ENCODE measurements around the gene SORBS2. TPM values are rescaled to one million over a fixed set of nuclear protein-coding genes. Genes with fewer than 3 reads are reported as not detected.

Gene SORBS2
- total RNA-seq, 4 donors from 2014 or later = 17.4 to 40.8 (median 21.9) TPM

DNA sequence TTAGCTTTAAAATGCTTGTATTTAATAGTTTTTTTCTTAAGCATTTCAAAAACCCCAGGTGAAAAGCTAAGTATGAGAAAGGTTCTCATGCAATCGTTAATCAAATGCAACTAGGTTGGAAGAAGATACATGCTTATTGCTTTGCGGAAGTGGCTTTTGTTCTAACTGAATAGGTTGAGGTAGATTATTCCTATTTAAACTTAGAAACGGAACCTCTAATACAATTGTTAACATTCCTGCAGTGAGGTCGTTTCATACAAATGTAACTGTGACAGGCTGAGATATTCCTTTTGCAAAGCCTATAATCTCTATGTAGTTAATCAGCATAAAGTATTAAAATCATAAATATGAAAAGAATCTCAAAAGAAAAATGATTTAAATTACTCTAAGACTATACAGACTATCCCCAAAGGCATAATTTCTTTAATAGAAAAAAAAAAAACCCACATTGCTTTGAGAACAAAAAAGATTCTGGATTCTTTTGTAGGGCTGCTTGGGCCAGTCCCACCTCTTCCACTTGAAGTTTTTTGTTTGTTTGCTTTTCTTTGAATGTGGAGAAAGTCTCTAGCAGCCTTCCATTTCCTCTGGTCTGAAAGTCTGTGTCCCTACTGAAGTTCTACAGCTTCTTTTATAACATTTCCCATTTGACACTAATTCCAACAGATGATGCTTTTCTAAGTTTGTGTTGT lies 25.6 kb upstream of the SORBS2 start:
- peaks cover 17% of the 10 kb centered on the region for H3K4me1 ChIP-seq
- 83% methylated on average over 4 of the region's 4 CpGs for WGBS
- H3K4me3 ChIP-seq = no peak overlapping the region
- TF ChIP-seq POLR2AphosphoS5 (IDR thresholded peaks at IDR 0.05) (no peak), POLR2A (IDR thresholded peaks at IDR 0.05) (no peak), EP300 (IDR thresholded peaks at IDR 0.05) (no peak), CTCF (IDR thresholded peaks at IDR 0.05) (no peak)
- no peaks in the 10 kb centered on the region for H3K27me3 ChIP-seq
- H3K27ac ChIP-seq = no peak overlapping the region
- DNase-seq (ENCODE audit: low spot score in 2 of 2) = no peak
- H3K36me3 ChIP-seq = no peaks in the 10 kb centered on the region
- H3K9me3 ChIP-seq = no peaks in the 10 kb centered on the region

- Histone ChIP-seq H3K27ac (no peak overlapping the region), H3K9me3 (no peaks in the 10 kb centered on the region), H3K4me1 (peaks cover 17% of the 10 kb centered on the region), H3K36me3 (no peaks in the 10 kb centered on the region), H3K4me3 (no peak overlapping the region), H3K27me3 (no peaks in the 10 kb centered on the region)
- TF ChIP-seq EP300 (IDR thresholded peaks at IDR 0.05) (no peak), POLR2A (IDR thresholded peaks at IDR 0.05) (no peak), POLR2AphosphoS5 (IDR thresholded peaks at IDR 0.05) (no peak), CTCF (IDR thresholded peaks at IDR 0.05) (no peak)
- no peak for DNase-seq (ENCODE audit: low spot score in 2 of 2)
- WGBS = 76% methylated on average over 7 of the region's 7 CpGs
These were observed 24.5 kb upstream of the SORBS2 start for GRCh38 chr4:185836241-185837084.

DNA sequence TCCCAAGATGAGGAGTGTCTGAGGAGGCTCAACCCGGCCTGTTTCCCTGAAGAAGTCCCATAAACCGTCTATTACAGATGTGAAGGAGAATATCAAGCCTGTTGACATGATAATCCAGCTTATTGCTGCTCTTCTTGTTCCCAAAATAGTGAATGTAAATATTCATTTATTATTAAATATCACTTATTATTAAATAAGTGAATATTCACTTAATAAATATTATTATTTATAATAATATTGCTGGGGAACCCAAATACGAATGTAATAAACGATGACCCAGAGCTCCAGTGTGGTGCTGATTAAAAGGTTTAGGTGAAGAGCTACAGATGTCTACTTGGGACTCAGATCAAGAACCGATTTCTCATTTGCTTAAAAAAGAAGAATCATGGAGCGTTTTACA lies 23.8 kb upstream of the SORBS2 start:
- 91% methylated on average over 6 of the region's 6 CpGs for WGBS
- Histone ChIP-seq H3K36me3 (no peaks in the 10 kb centered on the region), H3K27ac (no peak overlapping the region), H3K27me3 (no peaks in the 10 kb centered on the region), H3K4me3 (no peak overlapping the region), H3K4me1 (peaks cover 17% of the 10 kb centered on the region), H3K9me3 (no peaks in the 10 kb centered on the region)
- TF ChIP-seq POLR2A (IDR thresholded peaks at IDR 0.05) (no peak), EP300 (IDR thresholded peaks at IDR 0.05) (no peak), CTCF (IDR thresholded peaks at IDR 0.05) (no peak), POLR2AphosphoS5 (IDR thresholded peaks at IDR 0.05) (no peak)
- DNase-seq (ENCODE audit: low spot score in 2 of 2) = no peak

DNA sequence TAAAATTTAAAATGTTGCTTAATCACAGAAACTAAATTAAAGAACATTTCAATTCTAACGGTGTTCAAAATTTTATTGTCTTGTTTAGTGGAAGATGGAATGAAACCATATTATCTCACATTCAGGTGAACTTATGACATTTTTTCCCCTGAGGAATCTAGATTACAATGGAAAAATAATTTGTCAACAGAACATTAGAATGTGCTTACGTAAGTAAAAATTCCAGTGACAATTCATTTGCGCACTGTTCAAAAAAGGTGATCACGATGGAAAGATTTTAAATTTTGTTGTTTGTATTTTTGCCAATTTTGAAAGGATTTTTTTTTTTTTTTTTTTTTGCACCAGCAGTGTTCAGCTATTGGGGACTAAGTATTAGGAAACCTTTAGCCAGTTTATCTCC lies 23.3 kb upstream of the SORBS2 start:
- H3K4me1 ChIP-seq = peaks cover 17% of the 10 kb centered on the region
- no peaks in the 10 kb centered on the region for H3K27me3 ChIP-seq
- H3K27ac ChIP-seq = no peak overlapping the region
- no peak for DNase-seq (ENCODE audit: low spot score in 2 of 2)
- no peaks in the 10 kb centered on the region for H3K36me3 ChIP-seq
- WGBS = 95% methylated on average over 4 of the region's 4 CpGs
- H3K4me3 ChIP-seq = no peak overlapping the region
- no peak for TF ChIP-seq POLR2AphosphoS5 (IDR thresholded peaks at IDR 0.05)
- no peak for TF ChIP-seq CTCF (IDR thresholded peaks at IDR 0.05)
- no peak for TF ChIP-seq EP300 (IDR thresholded peaks at IDR 0.05)
- TF ChIP-seq POLR2A (IDR thresholded peaks at IDR 0.05) = no peak
- no peaks in the 10 kb centered on the region for H3K9me3 ChIP-seq

- Histone ChIP-seq H3K27me3 (no peaks in the 10 kb centered on the region), H3K4me3 (no peak overlapping the region), H3K4me1 (peaks cover 14% of the 10 kb centered on the region), H3K9me3 (no peaks in the 10 kb centered on the region), H3K27ac (no peak overlapping the region), H3K36me3 (no peaks in the 10 kb centered on the region)
- DNase-seq (ENCODE audit: low spot score in 2 of 2) = no peak
- TF ChIP-seq CTCF (IDR thresholded peaks at IDR 0.05) = no peak
- TF ChIP-seq EP300 (IDR thresholded peaks at IDR 0.05) = no peak
- TF ChIP-seq POLR2A (IDR thresholded peaks at IDR 0.05) = no peak
- no peak for TF ChIP-seq POLR2AphosphoS5 (IDR thresholded peaks at IDR 0.05)
- 92% methylated on average over 6 of the region's 6 CpGs for WGBS
These were observed 22.8 kb upstream of the SORBS2 start for GRCh38 chr4:185834778-185835177.

Data from suprapubic skin (tissue), 4 donors.